Fibroblast of pulmonary artery (primary cell): ENCODE data around the gene CARD10.
A peak's percentile ranks its signal among the peaks of the same experiment; 100 is the strongest.

Experiments
- DNase-seq: peaks from one replicate; pipeline ENCODE4 v3.0.0-alpha.2; 2010; ENCODE audit warnings: low read depth
- H3K4me3 ChIP-seq: replicated peaks from 2 replicates; pipeline ENCODE4 v1.5.1; 2011; ENCODE audit warnings: low read depth, mild to moderate bottlenecking, control low read depth, low read length, moderate library complexity
- CTCF ChIP-seq: IDR thresholded peaks from 2 replicates; pipeline ENCODE4 v1.5.1; 2011; ENCODE audit warnings: mild to moderate bottlenecking, control low read depth, low read length, inconsistent platforms; ENCODE audit errors: missing control alignments

The CARD10 gene

DNA sequence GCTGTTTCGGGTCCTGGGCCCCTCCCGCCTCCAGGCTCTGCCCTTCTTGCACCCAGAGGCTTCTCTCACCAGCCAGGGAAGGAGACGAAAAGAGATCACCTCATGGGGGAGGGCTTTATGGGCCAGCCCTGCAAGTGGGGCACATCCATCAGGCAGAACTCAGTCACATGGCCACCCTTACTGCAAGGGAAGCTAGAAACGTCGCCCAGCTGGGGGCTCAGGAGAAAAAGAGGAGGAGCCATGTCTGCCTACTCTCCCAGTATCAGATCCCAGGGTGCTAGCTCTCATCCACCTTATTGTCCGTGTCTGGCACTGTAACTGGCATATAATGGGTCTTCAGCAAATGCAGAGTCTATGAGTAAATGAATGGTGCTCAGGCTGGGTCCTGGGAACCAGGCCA is 57.3 kb downstream of the CARD10 start:
- no peak for DNase-seq
- no peak overlapping the region for H3K4me3 ChIP-seq
- no peak for TF ChIP-seq CTCF

DNA sequence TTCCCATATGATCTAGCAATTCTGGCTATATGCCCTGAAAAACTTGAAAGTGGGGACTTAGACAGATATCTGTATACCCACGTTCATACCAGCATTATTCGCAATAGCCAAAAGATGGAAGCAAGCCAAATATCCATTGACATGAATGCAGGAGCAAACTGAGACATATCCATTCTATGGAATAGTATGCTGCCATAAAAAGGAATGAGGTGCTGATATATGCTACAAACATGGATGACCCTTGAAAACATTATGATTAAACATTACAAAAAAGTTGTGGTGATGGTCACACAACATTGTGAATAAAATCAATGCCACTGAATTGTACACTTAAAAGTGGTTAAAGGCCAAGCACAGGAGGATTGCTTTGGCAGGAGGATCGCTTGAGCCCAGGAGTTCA is 58.5 kb downstream of the CARD10 start:
- no peak for DNase-seq
- no peak for TF ChIP-seq CTCF
- H3K4me3 ChIP-seq = no peak overlapping the region

DNA sequence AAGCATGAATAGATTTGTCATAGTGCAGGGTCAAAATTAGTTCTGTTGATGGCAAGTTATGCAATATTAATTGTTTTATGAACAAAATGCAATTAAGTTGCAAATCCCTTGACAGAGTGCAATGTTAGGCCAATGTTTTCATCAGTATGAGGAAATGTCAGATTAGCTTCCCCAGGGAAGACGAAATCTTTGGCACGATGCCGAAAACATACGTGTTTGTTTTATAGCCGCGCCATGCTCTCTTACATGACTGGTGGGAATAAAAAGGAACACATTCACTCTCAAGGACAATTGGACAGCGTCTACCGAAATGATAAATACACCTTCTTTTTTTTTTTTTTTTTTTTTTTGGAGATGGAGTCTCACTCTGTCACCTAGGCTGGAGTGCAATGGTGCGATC is 60.0 kb downstream of the CARD10 start:
- no peak for TF ChIP-seq CTCF
- DNase-seq = peak; percentile 40
- H3K4me3 ChIP-seq = no peak overlapping the region

DNA sequence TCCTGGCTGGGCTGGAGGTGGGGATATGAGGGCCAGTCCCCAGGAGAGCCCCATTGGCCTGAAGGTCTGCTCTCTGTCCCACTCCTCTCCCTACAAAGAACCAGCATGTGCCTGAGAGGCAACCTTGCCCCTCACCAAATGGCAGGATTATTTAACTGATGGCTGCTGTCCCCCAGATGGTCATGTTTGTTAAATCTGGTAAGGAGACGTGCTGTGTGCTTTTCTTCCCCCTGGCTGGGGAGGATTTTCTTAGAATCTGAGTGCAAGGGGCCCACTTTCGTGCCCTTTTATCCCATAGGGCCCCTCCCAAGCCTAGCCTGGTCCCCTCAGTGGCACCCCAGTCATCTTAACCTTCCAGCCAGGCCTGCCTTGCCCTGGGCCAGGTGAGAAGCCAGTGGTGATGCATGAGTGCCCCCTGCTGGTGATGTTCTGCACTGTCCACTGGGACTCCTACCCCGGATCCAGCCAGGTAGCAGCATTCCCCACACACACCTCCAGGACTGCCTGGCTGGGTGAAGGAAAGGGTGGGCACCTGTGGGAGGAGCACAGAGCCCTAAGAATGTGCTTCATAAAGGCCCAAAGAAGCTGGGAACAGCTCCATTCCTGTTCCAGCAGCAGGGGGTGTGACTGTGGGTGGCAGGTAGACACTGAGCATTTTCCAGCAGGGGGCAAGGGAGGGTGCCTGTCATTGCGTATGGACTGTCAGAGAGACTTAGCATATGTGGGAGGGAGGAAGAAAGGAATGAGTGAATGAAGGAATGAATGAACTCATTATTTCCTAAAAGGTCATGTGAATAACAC is 61.9 kb downstream of the CARD10 start:
- no peak overlapping the region for H3K4me3 ChIP-seq
- peak; percentile 96 for TF ChIP-seq CTCF
- peak; percentile 65 for DNase-seq

DNA sequence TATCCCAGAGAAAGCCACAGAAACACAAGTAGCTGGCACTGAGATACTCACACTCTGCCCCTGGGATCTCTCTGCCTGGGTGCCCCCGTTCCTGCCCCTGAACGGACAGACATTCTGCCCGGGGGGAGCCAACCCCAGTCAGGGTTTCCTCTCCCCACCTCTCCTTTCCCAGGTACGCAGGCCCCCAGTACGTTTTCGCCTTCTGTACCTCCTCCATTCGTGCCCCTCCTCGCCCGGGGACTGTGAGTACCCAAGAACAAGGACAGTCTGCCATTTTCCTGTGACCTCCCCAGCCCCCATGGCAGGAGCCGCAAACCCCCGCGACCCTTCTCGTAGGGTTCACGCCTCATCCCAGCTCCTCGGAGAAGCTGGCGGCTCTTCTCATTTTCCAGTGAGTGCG is 62.9 kb downstream of the CARD10 start:
- TF ChIP-seq CTCF = no peak
- no peak for DNase-seq
- no peak overlapping the region for H3K4me3 ChIP-seq

DNA sequence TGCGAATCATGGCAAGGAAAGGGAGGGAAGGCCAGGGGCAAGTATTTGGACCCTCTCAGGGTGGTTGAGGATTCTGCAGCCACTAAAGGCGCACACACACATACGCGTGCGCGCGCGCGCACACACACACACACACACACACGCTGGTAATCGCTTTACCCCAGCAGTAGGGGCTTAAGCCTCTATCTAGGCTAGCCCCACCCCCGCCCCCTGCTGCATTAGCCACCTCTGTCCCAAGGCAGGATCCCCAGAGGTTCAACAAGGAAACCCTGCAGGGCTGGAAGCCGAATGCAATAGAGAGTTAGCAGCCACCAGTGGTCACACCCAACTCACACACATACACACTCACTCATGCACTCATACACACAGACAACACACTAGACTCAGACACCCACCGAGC is 63.3 kb downstream of the CARD10 start:
- no peak overlapping the region for H3K4me3 ChIP-seq
- no peak for TF ChIP-seq CTCF
- DNase-seq = peak; percentile 17
